ENCODE results near the gene DOCK9.

Gene DOCK9

DNA sequence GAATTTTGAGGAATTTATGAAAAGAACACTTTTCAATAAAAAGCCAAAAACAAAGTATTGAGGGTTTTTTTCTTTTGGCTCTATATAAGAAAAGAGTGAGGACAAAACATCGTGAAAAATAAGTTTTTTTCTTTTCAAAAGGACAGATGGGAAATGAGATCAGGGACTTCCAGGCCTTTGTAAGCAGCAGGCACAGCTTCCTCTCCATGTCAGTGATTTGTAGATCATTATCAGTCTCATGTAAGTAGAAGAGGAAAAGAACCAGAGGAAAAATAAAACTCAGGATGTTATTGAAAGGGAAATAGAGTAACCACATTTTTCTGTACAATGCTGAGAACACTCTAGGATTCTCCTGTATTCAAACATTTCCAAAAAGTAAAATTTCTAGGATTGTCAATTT, 29.9 kb downstream of the DOCK9 start:
- DNase-seq (ENCODE audit: low read depth in 1 of 2, low spot score in 1 of 2): no peak

- no peak for DNase-seq (ENCODE audit: low read depth in 1 of 2, low spot score in 1 of 2)
Measured at GRCh38 chr13:98945863-98946605, 31.8 kb downstream of the DOCK9 start.

DNA sequence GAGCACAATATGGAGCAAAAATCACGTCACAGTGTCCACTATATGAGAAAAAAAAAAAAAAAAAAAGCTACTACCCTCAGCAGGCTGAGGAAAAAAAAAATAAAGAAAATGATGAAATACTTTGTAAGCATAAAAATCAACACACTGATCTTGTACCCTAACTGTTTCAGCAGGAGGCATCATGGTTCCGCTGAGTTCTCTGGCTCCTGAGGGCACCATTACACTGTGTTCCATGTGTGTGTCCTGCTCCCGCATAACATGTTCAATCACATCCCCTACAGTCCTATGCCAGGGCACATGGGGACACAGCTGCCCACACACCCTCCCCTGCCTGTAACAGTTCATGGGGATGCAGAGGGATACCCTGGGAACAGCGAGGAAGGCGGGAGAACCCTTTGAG, 33.5 kb downstream of the DOCK9 start:
- DNase-seq (ENCODE audit: low read depth in 1 of 2, low spot score in 1 of 2): no peak

GRCh38 chr13:98942997-98943396, 34.9 kb downstream of the DOCK9 start:
- DNase-seq (ENCODE audit: low read depth in 1 of 2, low spot score in 1 of 2): no peak

DNA sequence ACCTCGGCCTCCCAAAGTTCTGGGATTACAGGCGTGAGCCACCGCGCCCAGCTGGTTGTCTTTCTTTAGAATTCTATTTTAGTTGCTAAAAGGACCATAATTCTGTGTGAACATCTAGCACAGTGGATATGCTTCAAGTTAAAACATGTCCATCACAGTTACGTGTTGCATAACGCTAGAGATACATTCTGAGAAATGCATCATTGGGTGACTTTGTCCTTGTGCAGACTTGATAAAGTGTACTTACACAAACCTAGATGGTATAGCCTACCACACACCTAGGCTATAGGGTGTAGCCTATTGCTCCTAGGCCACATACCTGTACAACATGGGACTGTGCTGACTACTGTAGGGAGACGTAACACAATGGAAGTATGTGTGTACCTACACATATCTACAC, 35.4 kb downstream of the DOCK9 start:
- DNase-seq (ENCODE audit: low read depth in 1 of 2, low spot score in 1 of 2): no peak

GRCh38 chr13:98941536-98941935, 36.3 kb downstream of the DOCK9 start:
- DNase-seq (ENCODE audit: low read depth in 1 of 2, low spot score in 1 of 2): no peak

GRCh38 chr13:98941126-98941525, 36.7 kb downstream of the DOCK9 start:
- no peak for DNase-seq (ENCODE audit: low read depth in 1 of 2, low spot score in 1 of 2)

GRCh38 chr13:98940325-98941001, 37.4 kb downstream of the DOCK9 start:
- DNase-seq (ENCODE audit: low read depth in 1 of 2, low spot score in 1 of 2): no peak

GRCh38 chr13:98939660-98940191, 38.1 kb downstream of the DOCK9 start:
- DNase-seq (ENCODE audit: low read depth in 1 of 2, low spot score in 1 of 2): no peak

- DNase-seq (ENCODE audit: low read depth in 1 of 2, low spot score in 1 of 2): no peak
Measured at GRCh38 chr13:98938801-98939200, 39.1 kb downstream of the DOCK9 start.

DNA sequence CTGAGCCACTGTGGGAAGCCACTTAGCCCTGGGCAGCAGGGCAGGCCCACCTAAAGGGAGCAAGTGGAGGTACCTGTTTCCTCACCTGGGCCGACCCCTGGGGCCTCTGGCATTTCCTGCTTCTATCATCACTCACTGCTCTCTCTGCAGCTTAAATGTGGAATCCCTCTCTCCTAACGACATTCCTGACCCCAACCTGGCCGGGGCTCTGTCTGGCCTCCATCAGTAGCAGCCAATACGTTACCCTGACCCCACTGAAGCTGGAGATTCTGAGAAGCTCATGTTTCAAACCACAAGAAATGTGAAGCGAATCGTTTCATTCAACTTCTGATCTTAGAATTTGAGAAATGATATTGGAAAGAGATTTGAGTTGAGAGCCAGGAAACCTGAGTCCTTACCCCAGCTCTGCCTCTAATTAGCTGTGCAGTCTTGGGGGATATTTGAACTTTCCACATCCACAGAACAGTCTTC, 39.9 kb downstream of the DOCK9 start:
- no peak for DNase-seq (ENCODE audit: low read depth in 1 of 2, low spot score in 1 of 2)

DNA sequence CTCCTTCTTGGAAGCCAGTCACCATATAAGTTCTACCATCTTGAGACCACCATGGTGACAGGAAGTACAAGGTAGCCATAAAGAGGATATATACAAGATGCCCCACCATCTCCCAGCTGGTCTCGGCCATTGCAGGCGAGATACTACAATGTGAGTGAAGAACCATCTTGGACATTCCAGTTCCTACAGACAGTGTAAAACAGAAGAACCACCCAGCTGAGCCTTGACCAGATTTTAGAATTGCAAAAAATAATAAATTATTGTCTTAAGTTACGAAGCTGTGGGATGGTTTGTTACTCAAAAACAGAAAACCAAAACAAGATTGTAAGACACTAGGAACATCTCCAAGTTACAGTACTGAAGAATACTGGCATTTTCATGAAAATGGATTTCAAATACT, 43.6 kb downstream of the DOCK9 start:
- DNase-seq (ENCODE audit: low read depth in 1 of 2, low spot score in 1 of 2): no peak

GRCh38 chr13:98930151-98930591, 47.7 kb downstream of the DOCK9 start:
- DNase-seq (ENCODE audit: low read depth in 1 of 2, low spot score in 1 of 2): no peak

- DNase-seq (ENCODE audit: low read depth in 1 of 2, low spot score in 1 of 2): no peak
Measured at GRCh38 chr13:98927951-98928927, 49.6 kb downstream of the DOCK9 start.

DNA sequence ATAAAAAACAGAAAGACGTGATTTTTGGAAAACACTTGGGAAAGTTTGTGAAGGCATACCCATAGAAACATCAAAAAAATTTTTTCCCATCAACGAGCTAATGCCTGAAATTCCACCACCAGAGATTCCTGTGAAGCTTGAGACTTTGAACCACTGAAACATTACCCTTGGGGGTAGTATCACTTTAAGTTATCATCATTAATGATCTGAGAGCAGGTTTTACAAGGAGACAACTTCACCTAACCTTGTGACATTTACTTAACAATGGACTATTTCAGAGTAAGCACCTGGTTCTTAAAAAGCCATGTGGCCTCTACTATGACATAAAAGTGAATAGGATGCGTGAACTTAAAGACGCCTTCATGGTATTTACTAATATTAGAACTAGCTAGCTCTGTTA, 51.9 kb downstream of the DOCK9 start:
- DNase-seq (ENCODE audit: low read depth in 1 of 2, low spot score in 1 of 2): no peak

GRCh38 chr13:98923641-98924397, 54.0 kb downstream of the DOCK9 start:
- DNase-seq (ENCODE audit: low read depth in 1 of 2, low spot score in 1 of 2): no peak

DNA sequence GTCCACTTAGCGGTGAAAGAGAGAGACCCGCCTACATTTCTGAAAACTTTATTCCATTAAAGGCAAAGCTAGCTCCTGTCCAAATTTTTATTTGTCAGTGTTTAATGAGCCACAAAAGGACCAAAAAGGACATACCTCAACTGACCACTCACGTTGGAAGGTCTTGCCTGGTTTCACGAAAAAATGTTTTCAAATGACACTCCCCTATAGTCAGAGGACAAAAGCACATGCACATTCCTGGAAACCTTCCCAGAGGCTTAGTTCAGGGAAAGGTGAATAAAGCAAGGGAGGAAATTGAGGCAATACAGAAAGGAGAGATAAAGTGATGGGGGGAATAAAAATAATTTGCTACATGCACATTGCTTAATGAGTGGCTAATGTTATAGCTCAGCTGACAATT, 55.6 kb downstream of the DOCK9 start:
- no peak for DNase-seq (ENCODE audit: low read depth in 1 of 2, low spot score in 1 of 2)

GRCh38 chr13:98921786-98922185, 56.1 kb downstream of the DOCK9 start:
- no peak for DNase-seq (ENCODE audit: low read depth in 1 of 2, low spot score in 1 of 2)

DNA sequence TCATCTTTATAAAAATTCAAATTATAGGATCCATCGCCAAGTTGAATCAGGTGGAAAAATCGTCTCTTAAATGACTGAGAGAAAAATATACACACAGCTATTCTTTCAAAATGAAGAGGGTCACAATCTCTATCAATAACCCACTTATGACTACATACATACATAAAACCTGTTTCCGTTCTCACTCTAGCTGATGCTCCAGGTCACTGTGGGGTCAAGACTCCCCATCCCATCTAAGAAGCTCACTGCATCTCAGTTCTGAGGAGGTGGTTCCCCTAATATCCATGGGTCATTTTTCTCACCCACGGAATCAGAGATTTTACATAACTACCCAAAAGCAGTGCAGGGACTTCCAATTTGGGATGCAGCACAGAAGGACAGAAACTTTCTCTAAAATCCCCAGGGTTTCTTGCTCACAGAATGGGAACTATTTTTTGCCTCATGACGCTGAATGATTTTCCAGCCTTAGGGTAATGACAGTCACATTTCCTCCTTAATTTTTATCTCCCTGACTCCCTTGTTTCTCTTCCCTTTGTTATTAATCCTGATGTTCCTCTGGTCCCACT, 56.8 kb downstream of the DOCK9 start:
- DNase-seq (ENCODE audit: low read depth in 1 of 2, low spot score in 1 of 2): no peak

DNA sequence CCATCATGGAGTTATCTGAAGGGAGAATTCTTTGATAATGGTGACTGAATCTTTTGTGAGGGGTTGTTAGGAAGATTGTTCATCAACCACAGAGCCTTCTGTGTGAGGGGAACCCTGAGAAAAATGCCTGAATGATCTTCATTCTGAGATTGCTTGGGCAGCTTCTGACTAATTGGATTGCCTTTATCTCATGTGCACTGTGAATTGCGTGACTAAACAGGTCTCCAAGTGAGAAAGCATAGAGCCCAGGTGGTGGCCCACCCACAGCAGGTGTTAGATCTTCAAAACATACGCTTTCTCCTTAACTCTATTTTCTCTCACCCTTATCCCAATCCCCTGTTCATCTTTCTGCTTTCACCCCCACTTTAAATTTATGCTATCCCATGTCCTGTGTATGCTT, 58.3 kb downstream of the DOCK9 start:
- DNase-seq (ENCODE audit: low read depth in 1 of 2, low spot score in 1 of 2): peak in 1 of 2 donors; percentile 21
